ENCODE results near the gene HOXB8. TPM values are rescaled to one million over a fixed set of nuclear protein-coding genes. Genes with fewer than 3 reads are reported as not detected.

The HOXB8 gene
- total RNA-seq, 1 experiment from 2014 or later = not detected

GRCh38 chr17:48567646-48568354, 47.3 kb downstream of the HOXB8 start:
- Histone ChIP-seq H3K9me3 (ENCODE audit: low read length) (no peaks in the 10 kb centered on the region), H3K79me2 (ENCODE audit: low read length) (no peaks in the 10 kb centered on the region), H2AFZ (ENCODE audit: low read length) (no peak overlapping the region), H3K4me1 (ENCODE audit: insufficient read depth, low read length) (no peaks in the 10 kb centered on the region), H3K27ac (ENCODE audit: low read length) (no peak overlapping the region), H3K9me2 (replicated peaks; ENCODE audit: low read length) (no peaks in the 10 kb centered on the region), H3K9ac (ENCODE audit: low read length) (no peak overlapping the region), H3F3A (ENCODE audit: low read length, unreplicated experiment) (no peaks in the 10 kb centered on the region), H3K27me3 (ENCODE audit: low read length) (no peaks in the 10 kb centered on the region), H4K20me1 (ENCODE audit: low read length) (no peaks in the 10 kb centered on the region), H3K4me3 (ENCODE audit: low read length) (no peak overlapping the region), H3K36me3 (ENCODE audit: low read depth, low read length) (no peaks in the 10 kb centered on the region), H3K4me2 (ENCODE audit: low read length) (no peak overlapping the region)
- intact Hi-C loops (cut with micrococcal nuclease) = no loop called here
- no peak for ATAC-seq
- POLR2A ChIA-PET (ENCODE audit: unreplicated experiment) = no interaction called here
- TF ChIP-seq EZH2 (IDR thresholded peaks at IDR 0.05; ENCODE audit: low read length, unreplicated experiment) (no peak), CTCF (conservative IDR thresholded peaks at IDR 0.05; ENCODE audit: low read depth, low read length) (no peak), EZH2phosphoT487 (IDR thresholded peaks at IDR 0.05; ENCODE audit: borderline replicate concordance, low read length) (no peak)
- no peak for DNase-seq
- BruUV-seq (replicated peaks) = no TSS peak
- CTCF ChIA-PET = no interaction called here

DNA sequence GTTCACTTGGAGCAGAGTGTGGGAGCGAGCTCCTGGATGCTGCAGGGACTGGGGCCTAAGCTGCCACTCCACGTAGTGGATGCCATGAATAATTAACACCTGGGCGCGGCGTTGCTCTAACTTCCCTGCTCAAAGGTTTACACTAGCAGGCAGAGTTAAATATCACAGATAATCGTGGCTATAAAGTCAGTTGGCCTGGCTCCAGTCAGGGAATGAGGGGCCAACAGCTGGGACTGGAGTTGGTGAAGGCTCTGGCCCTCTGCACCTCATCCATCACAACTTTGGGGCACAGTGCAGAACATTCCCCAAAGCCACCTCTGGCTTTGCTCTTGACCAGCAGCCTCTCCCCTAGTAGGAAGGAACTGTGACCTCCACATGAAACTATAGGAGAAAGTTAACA, 47.9 kb downstream of the HOXB8 start:
- ChIA-PET CTCF (no interaction called here), POLR2A (ENCODE audit: unreplicated experiment) (interaction anchor here (0.6 kb wide), 1 partner anchor 10 kb away, joined by 4 read pairs; no protein-coding TSS in a partner anchor)
- H3K79me2 ChIP-seq (ENCODE audit: low read length) = no peaks in the 10 kb centered on the region
- H3F3A ChIP-seq (ENCODE audit: low read length, unreplicated experiment) = no peaks in the 10 kb centered on the region
- no peak for TF ChIP-seq EZH2phosphoT487 (IDR thresholded peaks at IDR 0.05; ENCODE audit: borderline replicate concordance, low read length)
- no peak for TF ChIP-seq CTCF (conservative IDR thresholded peaks at IDR 0.05; ENCODE audit: low read depth, low read length)
- TF ChIP-seq EZH2 (IDR thresholded peaks at IDR 0.05; ENCODE audit: low read length, unreplicated experiment) = no peak
- no peak overlapping the region for H3K9ac ChIP-seq (ENCODE audit: low read length)
- no peaks in the 10 kb centered on the region for H3K27me3 ChIP-seq (ENCODE audit: low read length)
- H3K9me3 ChIP-seq (ENCODE audit: low read length) = no peaks in the 10 kb centered on the region
- no peak overlapping the region for H3K4me3 ChIP-seq (ENCODE audit: low read length)
- H2AFZ ChIP-seq (ENCODE audit: low read length) = no peak overlapping the region
- no peaks in the 10 kb centered on the region for H4K20me1 ChIP-seq (ENCODE audit: low read length)
- no peaks in the 10 kb centered on the region for H3K9me2 ChIP-seq (replicated peaks; ENCODE audit: low read length)
- H3K36me3 ChIP-seq (ENCODE audit: low read depth, low read length) = no peaks in the 10 kb centered on the region
- intact Hi-C loops (cut with micrococcal nuclease) = no loop called here
- ATAC-seq (no peak), DNase-seq (no peak)
- H3K4me1 ChIP-seq (ENCODE audit: insufficient read depth, low read length) = no peaks in the 10 kb centered on the region
- H3K4me2 ChIP-seq (ENCODE audit: low read length) = no peak overlapping the region
- no peak overlapping the region for H3K27ac ChIP-seq (ENCODE audit: low read length)
- no TSS peak for BruUV-seq (replicated peaks)

GRCh38 chr17:48566717-48567116, 48.4 kb downstream of the HOXB8 start:
- no peaks in the 10 kb centered on the region for H3K4me1 ChIP-seq (ENCODE audit: insufficient read depth, low read length)
- no peak overlapping the region for H2AFZ ChIP-seq (ENCODE audit: low read length)
- H3K9me2 ChIP-seq (replicated peaks; ENCODE audit: low read length) = no peaks in the 10 kb centered on the region
- no peak for ATAC-seq
- POLR2A ChIA-PET (ENCODE audit: unreplicated experiment) = interaction anchor here (0.6 kb wide), 1 partner anchor 9 kb away, joined by 4 read pairs; no protein-coding TSS in a partner anchor
- no peaks in the 10 kb centered on the region for H3K9me3 ChIP-seq (ENCODE audit: low read length)
- TF ChIP-seq EZH2phosphoT487 (IDR thresholded peaks at IDR 0.05; ENCODE audit: borderline replicate concordance, low read length) (no peak), EZH2 (IDR thresholded peaks at IDR 0.05; ENCODE audit: low read length, unreplicated experiment) (no peak), CTCF (conservative IDR thresholded peaks at IDR 0.05; ENCODE audit: low read depth, low read length) (no peak)
- intact Hi-C loops (cut with micrococcal nuclease) = no loop called here
- no TSS peak for BruUV-seq (replicated peaks)
- no peak overlapping the region for H3K27ac ChIP-seq (ENCODE audit: low read length)
- H4K20me1 ChIP-seq (ENCODE audit: low read length) = no peaks in the 10 kb centered on the region
- no peaks in the 10 kb centered on the region for H3K79me2 ChIP-seq (ENCODE audit: low read length)
- CTCF ChIA-PET = interaction anchor here (0.6 kb wide), 1 partner anchor 11 kb away, joined by 3 read pairs; no protein-coding TSS in a partner anchor
- H3K27me3 ChIP-seq (ENCODE audit: low read length) = no peaks in the 10 kb centered on the region
- no peak overlapping the region for H3K9ac ChIP-seq (ENCODE audit: low read length)
- no peak overlapping the region for H3K4me3 ChIP-seq (ENCODE audit: low read length)
- no peak for DNase-seq
- H3K36me3 ChIP-seq (ENCODE audit: low read depth, low read length) = no peaks in the 10 kb centered on the region
- H3K4me2 ChIP-seq (ENCODE audit: low read length) = no peak overlapping the region
- no peaks in the 10 kb centered on the region for H3F3A ChIP-seq (ENCODE audit: low read length, unreplicated experiment)

Measured in PC-3 (cell line).